ENCODE data around the gene CITED4. TPM values are rescaled to one million over a fixed set of nuclear protein-coding genes. Genes with fewer than 3 reads are reported as not detected.

Gene CITED4
- polyA plus RNA-seq, 1 donor (not counting 4 experiments of a cell fraction or from before 2014, with no cell fraction given), result 11.2 TPM

DNA sequence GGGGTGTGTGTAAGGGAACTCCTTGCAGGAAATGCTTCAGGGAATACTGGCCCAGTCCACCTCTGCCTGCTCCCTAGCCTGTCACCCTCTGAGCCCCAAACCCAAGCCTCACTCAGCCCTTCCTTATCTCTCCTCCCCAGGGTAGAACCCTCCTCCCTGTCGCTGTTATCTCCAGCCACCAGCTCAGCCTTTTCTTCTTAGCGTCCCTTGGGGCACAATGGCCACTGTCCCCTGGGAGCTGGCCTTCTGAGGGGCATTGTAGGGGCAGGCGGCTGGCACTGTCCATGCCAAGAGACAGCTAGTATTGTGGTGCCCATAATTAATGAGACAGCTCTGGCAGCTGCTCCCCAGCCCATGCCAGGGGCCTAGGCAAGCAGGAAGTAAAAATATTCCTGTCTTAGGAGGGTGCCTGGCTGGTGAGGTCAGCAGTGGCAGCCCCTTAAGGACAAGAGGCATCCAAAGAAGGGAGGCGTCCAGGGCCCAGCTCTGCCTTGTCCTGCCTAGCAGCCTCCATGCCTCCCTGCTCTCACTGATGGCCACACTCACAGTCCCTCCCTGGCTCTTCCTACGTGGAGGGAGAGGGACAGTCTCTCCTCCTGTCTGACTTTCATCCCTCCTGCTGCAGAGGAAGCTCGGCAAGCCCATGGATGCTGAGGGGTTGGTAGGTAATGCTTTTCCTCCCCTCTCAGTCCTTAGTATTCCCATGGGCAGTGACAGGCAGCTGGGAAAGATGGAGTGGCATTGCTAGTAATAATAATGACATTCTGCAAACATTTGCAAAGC is 41.1 kb downstream of the CITED4 start:
- Histone ChIP-seq H3K9me1 (ENCODE audit: control insufficient read depth, extremely low read depth, insufficient read depth, low read length) (no peaks in the 10 kb centered on the region), H3K27ac (ENCODE audit: control insufficient read depth, insufficient read depth, low read length) (no peak overlapping the region), H3K9ac (ENCODE audit: control insufficient read depth, extremely low read depth, insufficient read depth, low read length) (no peak overlapping the region), H3K36me3 (ENCODE audit: control insufficient read depth in 2 of 2, extremely low read depth in 1 of 2, insufficient read depth in 2 of 2, low read length in 2 of 2) (no peaks in the 10 kb centered on the region), H3K9me3 (ENCODE audit: control insufficient read depth, low read depth, low read length) (no peaks in the 10 kb centered on the region), H3K4me1 (ENCODE audit: control insufficient read depth, extremely low read depth, insufficient read depth, low read length) (no peaks in the 10 kb centered on the region), H3K4me3 (ENCODE audit: control insufficient read depth in 2 of 3, extremely low read depth in 1 of 3, insufficient read depth in 2 of 3, low read depth in 1 of 3, low read length in 3 of 3) (no peak overlapping the region), H4K20me1 (ENCODE audit: control insufficient read depth, extremely low read depth, insufficient read depth, low read length) (no peaks in the 10 kb centered on the region), H2AFZ (ENCODE audit: control insufficient read depth, low read length) (no peak overlapping the region), H3K27me3 (ENCODE audit: control insufficient read depth, extremely low read depth, insufficient read depth, low read length) (peaks cover 20% of the 10 kb centered on the region), H3K4me2 (ENCODE audit: control insufficient read depth, extremely low read depth, insufficient read depth, low read depth, low read length) (no peak overlapping the region), H3K79me2 (ENCODE audit: control insufficient read depth, insufficient read depth, low read length) (no peaks in the 10 kb centered on the region)
- DNase-seq (ENCODE audit: low read depth, low spot score) (no peak), FAIRE-seq (no peak)
- TF ChIP-seq, protein P1, sequence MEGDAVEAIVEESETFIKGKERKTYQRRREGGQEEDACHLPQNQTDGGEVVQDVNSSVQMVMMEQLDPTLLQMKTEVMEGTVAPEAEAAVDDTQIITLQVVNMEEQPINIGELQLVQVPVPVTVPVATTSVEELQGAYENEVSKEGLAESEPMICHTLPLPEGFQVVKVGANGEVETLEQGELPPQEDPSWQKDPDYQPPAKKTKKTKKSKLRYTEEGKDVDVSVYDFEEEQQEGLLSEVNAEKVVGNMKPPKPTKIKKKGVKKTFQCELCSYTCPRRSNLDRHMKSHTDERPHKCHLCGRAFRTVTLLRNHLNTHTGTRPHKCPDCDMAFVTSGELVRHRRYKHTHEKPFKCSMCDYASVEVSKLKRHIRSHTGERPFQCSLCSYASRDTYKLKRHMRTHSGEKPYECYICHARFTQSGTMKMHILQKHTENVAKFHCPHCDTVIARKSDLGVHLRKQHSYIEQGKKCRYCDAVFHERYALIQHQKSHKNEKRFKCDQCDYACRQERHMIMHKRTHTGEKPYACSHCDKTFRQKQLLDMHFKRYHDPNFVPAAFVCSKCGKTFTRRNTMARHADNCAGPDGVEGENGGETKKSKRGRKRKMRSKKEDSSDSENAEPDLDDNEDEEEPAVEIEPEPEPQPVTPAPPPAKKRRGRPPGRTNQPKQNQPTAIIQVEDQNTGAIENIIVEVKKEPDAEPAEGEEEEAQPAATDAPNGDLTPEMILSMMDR (optimal IDR thresholded peaks at IDR 0.05 in 1 of 3, IDR thresholded peaks at IDR 0.05 in 1 of 3, conservative IDR thresholded peaks at IDR 0.05 in 1 of 3; ENCODE audit: extremely low read depth in 1 of 3, insufficient read depth in 2 of 3, low read length in 3 of 3), result no peak
- no peak for TF ChIP-seq EZH2 (IDR thresholded peaks at IDR 0.05; ENCODE audit: low read length)
- dilution Hi-C loops (cut with MboI; ENCODE audit: extremely low pct_ligation_motif_present, low sequenced_read_pairs), result no loop called here

- dilution Hi-C loops (cut with MboI; ENCODE audit: extremely low pct_ligation_motif_present, low sequenced_read_pairs), result no loop called here
- no peak for FAIRE-seq
Observed at GRCh38 chr1:40820251-40820797, 41.8 kb downstream of the CITED4 start.

More at GRCh38 chr1:40820251-40820797, 41.8 kb downstream of the CITED4 start:
- Histone ChIP-seq H3K36me3 (ENCODE audit: control insufficient read depth in 2 of 2, extremely low read depth in 1 of 2, insufficient read depth in 2 of 2, low read length in 2 of 2) (no peaks in the 10 kb centered on the region), H3K9me1 (ENCODE audit: control insufficient read depth, extremely low read depth, insufficient read depth, low read length) (no peaks in the 10 kb centered on the region), H3K4me1 (ENCODE audit: control insufficient read depth, extremely low read depth, insufficient read depth, low read length) (no peaks in the 10 kb centered on the region), H4K20me1 (ENCODE audit: control insufficient read depth, extremely low read depth, insufficient read depth, low read length) (no peaks in the 10 kb centered on the region), H3K4me2 (ENCODE audit: control insufficient read depth, extremely low read depth, insufficient read depth, low read depth, low read length) (no peak overlapping the region), H2AFZ (ENCODE audit: control insufficient read depth, low read length) (no peak overlapping the region), H3K79me2 (ENCODE audit: control insufficient read depth, insufficient read depth, low read length) (no peaks in the 10 kb centered on the region), H3K4me3 (ENCODE audit: control insufficient read depth in 2 of 3, extremely low read depth in 1 of 3, insufficient read depth in 2 of 3, low read depth in 1 of 3, low read length in 3 of 3) (no peak overlapping the region), H3K27ac (ENCODE audit: control insufficient read depth, insufficient read depth, low read length) (no peak overlapping the region), H3K9me3 (ENCODE audit: control insufficient read depth, low read depth, low read length) (no peaks in the 10 kb centered on the region), H3K27me3 (ENCODE audit: control insufficient read depth, extremely low read depth, insufficient read depth, low read length) (peaks cover 25% of the 10 kb centered on the region), H3K9ac (ENCODE audit: control insufficient read depth, extremely low read depth, insufficient read depth, low read length) (no peak overlapping the region)
- TF ChIP-seq, protein P1 (optimal IDR thresholded peaks at IDR 0.05 in 1 of 3, IDR thresholded peaks at IDR 0.05 in 1 of 3, conservative IDR thresholded peaks at IDR 0.05 in 1 of 3; ENCODE audit: extremely low read depth in 1 of 3, insufficient read depth in 2 of 3, low read length in 3 of 3), result no peak
- no peak for TF ChIP-seq EZH2 (IDR thresholded peaks at IDR 0.05; ENCODE audit: low read length)
- no peak for DNase-seq (ENCODE audit: low read depth, low spot score)

All from keratinocyte (primary cell).